ENCODE data around the gene ZNF497. TPM values are rescaled to one million over a fixed set of nuclear protein-coding genes. Genes with fewer than 3 reads are reported as not detected.
"Not testable (repeated sequence)": the region's sequence is repeated elsewhere in the genome, so short reads cannot be mapped to it uniquely, and the experiment has no call there.

Gene ZNF497
- total RNA-seq, 1 experiment from 2014 or later: 2.4 TPM

GRCh38 chr19:58317476-58318072 is 45.0 kb downstream of the ZNF497 start:
- peaks cover 42% of the 10 kb centered on the region for H3K36me3 Mint-ChIP-seq (ENCODE audit: insufficient read depth, unreplicated experiment)

GRCh38 chr19:58315580-58315979 is 47.0 kb downstream of the ZNF497 start:
- no TSS peak for BruUV-seq (replicated peaks)
- H3K4me3 Mint-ChIP-seq (ENCODE audit: low read depth, unreplicated experiment): no peak overlapping the region
- peaks cover 57% of the 10 kb centered on the region for H3K36me3 Mint-ChIP-seq (ENCODE audit: insufficient read depth, unreplicated experiment)
- CTCF ChIA-PET: no interaction called here
- H3K4me1 Mint-ChIP-seq (ENCODE audit: low read depth, unreplicated experiment): no peaks in the 10 kb centered on the region
- no peaks in the 10 kb centered on the region for H3K27me3 Mint-ChIP-seq (ENCODE audit: unreplicated experiment)
- no peak for TF ChIP-seq CTCF (IDR thresholded peaks at IDR 0.05; ENCODE audit: unreplicated experiment)
- intact Hi-C loops (cut with micrococcal nuclease; ENCODE audit: unreplicated experiment): no loop called here
- no peak overlapping the region for H3K27ac Mint-ChIP-seq (ENCODE audit: unreplicated experiment)
- DNase-seq: no peak
- peaks cover 4% of the 10 kb centered on the region for H3K9me3 Mint-ChIP-seq (ENCODE audit: low read depth, unreplicated experiment)

More at GRCh38 chr19:58317476-58318072, 45.0 kb downstream of the ZNF497 start:
- no peaks in the 10 kb centered on the region for H3K27me3 Mint-ChIP-seq (ENCODE audit: unreplicated experiment)
- CTCF ChIA-PET: interaction anchor here (0.6 to 2.1 kb wide), 2 partner anchors 9 to 15 kb away, joined by 3 to 5 read pairs; partner anchors contain the start of gene ZSCAN22
- H3K27ac Mint-ChIP-seq (ENCODE audit: unreplicated experiment): no peak overlapping the region
- H3K4me3 Mint-ChIP-seq (ENCODE audit: low read depth, unreplicated experiment): no peak overlapping the region
- no TSS peak for BruUV-seq (replicated peaks)
- H3K9me3 Mint-ChIP-seq (ENCODE audit: low read depth, unreplicated experiment): peaks cover under 1% of the 10 kb centered on the region
- TF ChIP-seq CTCF (IDR thresholded peaks at IDR 0.05; ENCODE audit: unreplicated experiment): no peak
- intact Hi-C loops (cut with micrococcal nuclease; ENCODE audit: unreplicated experiment): no loop called here
- DNase-seq: peak; percentile 26
- no peaks in the 10 kb centered on the region for H3K4me1 Mint-ChIP-seq (ENCODE audit: low read depth, unreplicated experiment)

- Mint-ChIP-seq H3K4me3 (ENCODE audit: low read depth, unreplicated experiment) (no peak overlapping the region), H3K9me3 (ENCODE audit: low read depth, unreplicated experiment) (peaks cover 4% of the 10 kb centered on the region), H3K36me3 (ENCODE audit: insufficient read depth, unreplicated experiment) (peaks cover 83% of the 10 kb centered on the region), H3K27me3 (ENCODE audit: unreplicated experiment) (no peaks in the 10 kb centered on the region), H3K4me1 (ENCODE audit: low read depth, unreplicated experiment) (peaks cover 4% of the 10 kb centered on the region), H3K27ac (ENCODE audit: unreplicated experiment) (no peak overlapping the region)
- no peak for DNase-seq
- CTCF ChIA-PET: no interaction called here
- no TSS peak for BruUV-seq (replicated peaks)
- intact Hi-C loops (cut with micrococcal nuclease; ENCODE audit: unreplicated experiment): no loop called here
- TF ChIP-seq CTCF (IDR thresholded peaks at IDR 0.05; ENCODE audit: unreplicated experiment): no peak
Observed at GRCh38 chr19:58311345-58311865, 51.1 kb downstream of the ZNF497 start.

- H3K27ac Mint-ChIP-seq (ENCODE audit: unreplicated experiment); CTCF ChIA-PET; H3K27me3 Mint-ChIP-seq (ENCODE audit: unreplicated experiment); BruUV-seq (replicated peaks); DNase-seq; H3K4me3 Mint-ChIP-seq (ENCODE audit: low read depth, unreplicated experiment); H3K9me3 Mint-ChIP-seq (ENCODE audit: low read depth, unreplicated experiment); intact Hi-C loops (cut with micrococcal nuclease; ENCODE audit: unreplicated experiment): not testable (repeated sequence)
- Mint-ChIP-seq H3K36me3 (ENCODE audit: insufficient read depth, unreplicated experiment) (peaks cover 83% of the 10 kb centered on the region), H3K4me1 (ENCODE audit: low read depth, unreplicated experiment) (peaks cover 11% of the 10 kb centered on the region)
Observed at GRCh38 chr19:58310685-58311084, 51.9 kb downstream of the ZNF497 start.

GRCh38 chr19:58307736-58308135 is 54.8 kb downstream of the ZNF497 start:
- no peak for DNase-seq
- Mint-ChIP-seq H3K27me3 (ENCODE audit: unreplicated experiment) (no peaks in the 10 kb centered on the region), H3K27ac (ENCODE audit: unreplicated experiment) (no peak overlapping the region), H3K9me3 (ENCODE audit: low read depth, unreplicated experiment) (peaks cover 4% of the 10 kb centered on the region), H3K4me3 (ENCODE audit: low read depth, unreplicated experiment) (no peak overlapping the region), H3K36me3 (ENCODE audit: insufficient read depth, unreplicated experiment) (peaks cover 70% of the 10 kb centered on the region), H3K4me1 (ENCODE audit: low read depth, unreplicated experiment) (peaks cover 21% of the 10 kb centered on the region)
- CTCF ChIA-PET: no interaction called here
- no TSS peak for BruUV-seq (replicated peaks)
- TF ChIP-seq CTCF (IDR thresholded peaks at IDR 0.05; ENCODE audit: unreplicated experiment): no peak
- intact Hi-C loops (cut with micrococcal nuclease; ENCODE audit: unreplicated experiment): no loop called here

Data from Calu3 (cell line).